Astrocyte (in vitro differentiated cells and primary cell): Measurements from ENCODE around the gene MAP4K2. TPM values are rescaled to one million over a fixed set of nuclear protein-coding genes. Genes with fewer than 3 reads are reported as not detected.
"Not testable (repeated sequence)": the region's sequence is repeated elsewhere in the genome, so short reads cannot be mapped to it uniquely, and the experiment has no call there.

Source experiments
- DNase-seq: peaks from one replicate; pipeline ENCODE4 v3.0.0-alpha.2; 2010; ENCODE audit warnings: low read depth
- FAIRE-seq: peaks from 2 replicates; lab custom pipeline; 2011; peaks lifted over from hg19 to GRCh38; lab: Jason Lieb, UNC
- H2AFZ ChIP-seq: 2 replicates; pipeline ENCODE4 v1.6.0; 2012; ENCODE audit warnings: low read depth, low read length, inconsistent platforms
- H3K27ac ChIP-seq: 2 replicates; pipeline ENCODE4 v1.5.1; 2011; ENCODE audit warnings: low read depth, low read length, inconsistent platforms
- H3K27me3 ChIP-seq: 2 replicates; pipeline ENCODE4 v1.6.0; 2011; ENCODE audit warnings: low read length, inconsistent platforms; ENCODE audit not compliant: insufficient read depth
- H3K36me3 ChIP-seq: 2 replicates; pipeline ENCODE4 v1.5.1; 2011; ENCODE audit warnings: low read length, inconsistent platforms; ENCODE audit not compliant: insufficient read depth
- H3K4me1 ChIP-seq: 2 replicates; pipeline ENCODE4 v1.5.1; 2011; ENCODE audit warnings: low read length, inconsistent platforms; ENCODE audit not compliant: insufficient read depth
- H3K4me2 ChIP-seq: 2 replicates; pipeline ENCODE4 v1.6.0; 2012; ENCODE audit warnings: low read length, inconsistent platforms
- H3K4me3 ChIP-seq: 2 replicates; pipeline ENCODE4 v1.5.1; 2011; ENCODE audit warnings: low read depth, mild to moderate bottlenecking, low read length, inconsistent platforms; ENCODE audit not compliant: insufficient read depth
- H3K79me2 ChIP-seq: 2 replicates; pipeline ENCODE4 v1.6.0; 2012; ENCODE audit warnings: mild to moderate bottlenecking, low read length, inconsistent platforms; ENCODE audit not compliant: insufficient read depth
- H3K9ac ChIP-seq: 2 replicates; pipeline ENCODE4 v1.6.0; 2012; ENCODE audit warnings: mild to moderate bottlenecking, low read length, inconsistent platforms
- H3K9me3 ChIP-seq: 2 replicates; pipeline ENCODE4 v1.5.1; 2012; ENCODE audit warnings: low read depth, mild to moderate bottlenecking, low read length, inconsistent platforms; ENCODE audit not compliant: insufficient read depth
- H4K20me1 ChIP-seq: 2 replicates; pipeline ENCODE4 v1.6.0; 2012; ENCODE audit warnings: low read length, inconsistent platforms; ENCODE audit not compliant: insufficient read depth
- H3K27ac Mint-ChIP-seq: one replicate; pipeline ENCODE4 v1.8.0; 2021; ENCODE audit warnings: mild to moderate bottlenecking, mixed read lengths; ENCODE audit not compliant: unreplicated experiment
- H3K27me3 Mint-ChIP-seq: one replicate; pipeline ENCODE4 v1.8.0; 2021; ENCODE audit warnings: low read depth, mixed read lengths; ENCODE audit not compliant: unreplicated experiment
- H3K36me3 Mint-ChIP-seq: one replicate; pipeline ENCODE4 v1.8.0; 2021; ENCODE audit warnings: low read depth, mixed read lengths; ENCODE audit not compliant: unreplicated experiment
- H3K4me1 Mint-ChIP-seq: one replicate; pipeline ENCODE4 v1.8.0; 2021; ENCODE audit warnings: low read depth, mixed read lengths; ENCODE audit not compliant: unreplicated experiment
- H3K4me3 Mint-ChIP-seq: one replicate; pipeline ENCODE4 v1.8.0; 2021; ENCODE audit warnings: mild to moderate bottlenecking, moderate library complexity, mixed read lengths; ENCODE audit not compliant: unreplicated experiment
- H3K9me3 Mint-ChIP-seq: one replicate; pipeline ENCODE4 v1.8.0; 2021; ENCODE audit warnings: mild to moderate bottlenecking, mixed read lengths; ENCODE audit not compliant: unreplicated experiment
- EZH2 ChIP-seq: IDR thresholded peaks from 2 replicates; pipeline ENCODE4 v1.6.1; 2012; ENCODE audit warnings: mild to moderate bottlenecking, low read length, inconsistent platforms; ENCODE audit not compliant: insufficient read depth
- total RNA-seq: library from RNA; stranded (reverse); gene quantifications from 2 replicates; pipeline ENCODE4 v1.2.1, GENCODE V29; 2021
- TF ChIP-seq, protein P1 (sequence below): IDR thresholded peaks from 2 replicates; pipeline ENCODE4 v1.5.1; 2011; ENCODE audit warnings: low read depth, mild to moderate bottlenecking, inconsistent platforms, low read length, moderate library complexity; ENCODE audit not compliant: insufficient read depth

The MAP4K2 gene
- total RNA-seq, 1 donor from 2014 or later, result 11.2 TPM

DNA sequence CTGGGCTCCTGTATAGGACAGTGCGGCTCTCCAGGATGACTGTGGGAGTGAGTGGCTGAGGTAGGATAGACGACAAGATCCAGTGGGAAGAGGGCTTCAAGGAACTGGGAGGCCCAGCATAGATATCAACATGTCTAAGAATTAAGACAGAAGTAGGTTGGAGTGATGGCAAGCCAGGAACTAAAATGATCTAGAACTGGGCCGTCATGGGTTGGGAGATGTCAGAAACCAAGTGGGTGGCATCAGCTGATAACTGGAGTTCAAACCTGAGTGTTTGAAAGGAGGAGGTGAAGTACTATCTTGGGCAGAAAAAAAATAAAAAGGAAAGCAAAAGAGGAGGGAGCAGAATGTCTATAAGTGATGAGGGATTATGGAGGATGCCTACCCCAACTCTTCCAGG lies 14.5 kb upstream of the MAP4K2 start:
- no peak overlapping the region for H3K27ac Mint-ChIP-seq
- H3K27me3 Mint-ChIP-seq, result peaks cover 5% of the 10 kb centered on the region
- H3K27me3 ChIP-seq, result no peaks in the 10 kb centered on the region
- H3K4me2 ChIP-seq, result no peak overlapping the region
- H3K79me2 ChIP-seq, result no peaks in the 10 kb centered on the region
- no peaks in the 10 kb centered on the region for H3K4me1 Mint-ChIP-seq
- no peaks in the 10 kb centered on the region for H3K9me3 ChIP-seq
- no peaks in the 10 kb centered on the region for H3K4me1 ChIP-seq
- no peaks in the 10 kb centered on the region for H4K20me1 ChIP-seq
- H3K36me3 ChIP-seq, result no peaks in the 10 kb centered on the region
- TF ChIP-seq, protein P1, sequence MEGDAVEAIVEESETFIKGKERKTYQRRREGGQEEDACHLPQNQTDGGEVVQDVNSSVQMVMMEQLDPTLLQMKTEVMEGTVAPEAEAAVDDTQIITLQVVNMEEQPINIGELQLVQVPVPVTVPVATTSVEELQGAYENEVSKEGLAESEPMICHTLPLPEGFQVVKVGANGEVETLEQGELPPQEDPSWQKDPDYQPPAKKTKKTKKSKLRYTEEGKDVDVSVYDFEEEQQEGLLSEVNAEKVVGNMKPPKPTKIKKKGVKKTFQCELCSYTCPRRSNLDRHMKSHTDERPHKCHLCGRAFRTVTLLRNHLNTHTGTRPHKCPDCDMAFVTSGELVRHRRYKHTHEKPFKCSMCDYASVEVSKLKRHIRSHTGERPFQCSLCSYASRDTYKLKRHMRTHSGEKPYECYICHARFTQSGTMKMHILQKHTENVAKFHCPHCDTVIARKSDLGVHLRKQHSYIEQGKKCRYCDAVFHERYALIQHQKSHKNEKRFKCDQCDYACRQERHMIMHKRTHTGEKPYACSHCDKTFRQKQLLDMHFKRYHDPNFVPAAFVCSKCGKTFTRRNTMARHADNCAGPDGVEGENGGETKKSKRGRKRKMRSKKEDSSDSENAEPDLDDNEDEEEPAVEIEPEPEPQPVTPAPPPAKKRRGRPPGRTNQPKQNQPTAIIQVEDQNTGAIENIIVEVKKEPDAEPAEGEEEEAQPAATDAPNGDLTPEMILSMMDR, result no peak
- TF ChIP-seq EZH2, result no peak
- H3K27ac ChIP-seq, result no peak overlapping the region
- DNase-seq (no peak), FAIRE-seq (no peak)
- H3K9me3 Mint-ChIP-seq, result no peaks in the 10 kb centered on the region
- H3K36me3 Mint-ChIP-seq, result no peaks in the 10 kb centered on the region
- H2AFZ ChIP-seq, result no peak overlapping the region
- H3K9ac ChIP-seq, result no peak overlapping the region
- H3K4me3 ChIP-seq, result no peak overlapping the region
- H3K4me3 Mint-ChIP-seq, result no peak overlapping the region

DNA sequence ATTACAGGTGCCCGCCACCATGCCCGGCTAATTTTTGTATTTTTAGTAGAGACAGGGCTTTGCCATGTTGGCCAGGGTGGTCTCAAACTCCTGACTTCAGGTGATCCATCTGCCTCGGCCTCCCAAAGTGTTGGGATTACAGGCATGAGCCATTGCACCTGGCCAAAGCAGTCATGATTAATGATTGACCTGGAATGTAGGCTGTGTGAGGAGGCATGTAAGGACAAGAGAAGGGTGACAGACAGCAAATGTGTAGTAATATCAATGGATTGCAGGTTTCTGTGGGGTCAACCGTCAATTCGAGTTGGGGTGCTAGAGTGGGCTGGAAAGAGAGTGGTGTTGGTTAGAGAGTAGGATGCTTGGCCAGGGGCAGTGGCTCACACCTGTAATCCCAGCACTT lies 12.4 kb upstream of the MAP4K2 start:
- not testable (repeated sequence) for H3K4me3 Mint-ChIP-seq, H3K27me3 ChIP-seq, H3K36me3 ChIP-seq, H3K36me3 Mint-ChIP-seq, DNase-seq, H2AFZ ChIP-seq, H3K4me3 ChIP-seq, H3K9me3 ChIP-seq, H3K4me1 Mint-ChIP-seq, H3K9ac ChIP-seq, H3K9me3 Mint-ChIP-seq, H3K27ac ChIP-seq, H3K27ac Mint-ChIP-seq, H3K27me3 Mint-ChIP-seq, H3K4me2 ChIP-seq, H4K20me1 ChIP-seq, H3K79me2 ChIP-seq, H3K4me1 ChIP-seq, FAIRE-seq

DNA sequence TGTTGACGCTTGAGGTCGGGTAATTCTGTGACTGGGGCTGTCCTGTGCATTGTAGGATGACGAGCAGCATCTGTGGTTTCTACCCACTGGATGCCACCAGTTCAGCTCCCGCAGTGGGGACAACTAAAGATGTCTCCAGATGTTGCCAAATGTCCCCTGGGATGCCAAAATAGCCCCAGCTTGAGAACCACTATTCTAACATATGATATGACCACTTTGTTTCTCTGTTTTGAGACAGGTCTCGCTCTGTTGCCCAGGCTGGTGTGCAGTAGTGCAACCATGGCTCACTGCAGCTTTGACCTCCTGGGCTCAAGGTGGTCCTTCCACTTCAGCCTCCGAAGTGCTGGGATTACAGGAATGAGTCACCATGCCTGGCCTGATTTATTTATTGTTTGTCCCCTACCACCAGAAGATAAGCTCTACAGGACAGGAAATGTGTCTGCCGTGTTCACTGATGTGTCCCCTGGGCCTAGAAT lies 11.7 kb upstream of the MAP4K2 start:
- Histone ChIP-seq H3K4me2 (no peak overlapping the region), H3K79me2 (peaks cover 6% of the 10 kb centered on the region), H3K4me3 (no peak overlapping the region), H3K9ac (no peak overlapping the region), H3K9me3 (no peaks in the 10 kb centered on the region), H3K4me1 (peaks cover 1% of the 10 kb centered on the region), H3K27ac (no peak overlapping the region), H3K36me3 (no peaks in the 10 kb centered on the region), H2AFZ (no peak overlapping the region), H3K27me3 (no peaks in the 10 kb centered on the region), H4K20me1 (no peaks in the 10 kb centered on the region)
- Mint-ChIP-seq H3K27me3 (peaks cover 5% of the 10 kb centered on the region), H3K36me3 (no peaks in the 10 kb centered on the region), H3K9me3 (no peaks in the 10 kb centered on the region), H3K27ac (no peak overlapping the region), H3K4me1 (no peaks in the 10 kb centered on the region), H3K4me3 (no peak overlapping the region)
- no peak for FAIRE-seq
- DNase-seq, result no peak
- TF ChIP-seq, protein P1, result no peak
- no peak for TF ChIP-seq EZH2
